DOHH2 (cell line): ENCODE data around the gene KCNN2.

Experiments
- H3F3A ChIP-seq: fragments of 200-600 bp; sonication (generic), shearing (Covaris generic); 2 replicates; pipeline ENCODE4 v1.6.0; 2016; ENCODE audit warnings: antibody characterized with exemption, mild to moderate bottlenecking; ENCODE audit not compliant: control insufficient read depth, insufficient read depth
- H3K27ac ChIP-seq: fragments of 200-600 bp; sonication (generic); 2 replicates; pipeline ENCODE4 v1.5.1; 2014; ENCODE audit warnings: low read depth, mild to moderate bottlenecking, low read length, moderate library complexity
- H3K27me3 ChIP-seq: fragments of 200-600 bp; sonication (generic); 2 replicates; pipeline ENCODE4 v1.6.1; 2014; ENCODE audit warnings: mild to moderate bottlenecking, low read length, mixed read lengths; ENCODE audit not compliant: control insufficient read depth
- H3K36me3 ChIP-seq: fragments of 200-600 bp; sonication (generic); 2 replicates; pipeline ENCODE4 v1.6.1; 2014; ENCODE audit warnings: mild to moderate bottlenecking, low read length, moderate library complexity, mixed read lengths; ENCODE audit not compliant: control insufficient read depth
- H3K4me1 ChIP-seq: fragments of 200-600 bp; sonication (generic); 2 replicates; pipeline ENCODE4 v1.6.1; 2014; ENCODE audit warnings: mild to moderate bottlenecking, low read length, mixed read lengths; ENCODE audit not compliant: control insufficient read depth
- H3K4me2 ChIP-seq: fragments of 200-600 bp; sonication (generic); 2 replicates; pipeline ENCODE4 v1.6.0; 2014; ENCODE audit warnings: mild to moderate bottlenecking, low read length, moderate library complexity
- H3K4me3 ChIP-seq: fragments of 200-600 bp; sonication (generic); 2 replicates; pipeline ENCODE4 v1.5.1; 2014; ENCODE audit warnings: mild to moderate bottlenecking, low read length, mixed read lengths
- H3K79me2 ChIP-seq: fragments of 200-600 bp; sonication (generic); 2 replicates; pipeline ENCODE4 v1.6.1; 2014; ENCODE audit warnings: mild to moderate bottlenecking, low read length, mixed read lengths; ENCODE audit not compliant: control insufficient read depth
- H3K9me2 ChIP-seq: fragments of 200-600 bp; sonication (generic); replicated peaks from 2 replicates; pipeline ENCODE4 v1.6.1; 2014; ENCODE audit warnings: mild to moderate bottlenecking, low read length, mixed read lengths; ENCODE audit not compliant: control insufficient read depth
- H3K9me3 ChIP-seq: fragments of 200-600 bp; sonication (generic); 2 replicates; pipeline ENCODE4 v1.6.1; 2014; ENCODE audit warnings: antibody characterized with exemption, low read length, mixed read lengths; ENCODE audit not compliant: control insufficient read depth, insufficient read depth
- H4K20me1 ChIP-seq: fragments of 200-600 bp; sonication (generic); 2 replicates; pipeline ENCODE4 v1.6.0; 2014; ENCODE audit warnings: low read depth, mild to moderate bottlenecking, antibody characterized with exemption, low read length, moderate library complexity; ENCODE audit not compliant: control insufficient read depth, insufficient read depth
- CTCF ChIP-seq: fragments of 200-600 bp; sonication (generic); IDR thresholded peaks from one replicate; pipeline ENCODE4 v1.5.1; 2014; ENCODE audit warnings: antibody characterized with exemption, mild to moderate bottlenecking, low read depth, low read length; ENCODE audit not compliant: poor library complexity, severe bottlenecking
- EZH2phosphoT487 ChIP-seq: fragments of 200-600 bp; sonication (generic); IDR thresholded peaks from 2 replicates; pipeline ENCODE4 v1.6.1; 2017; ENCODE audit warnings: borderline replicate concordance, mild to moderate bottlenecking, antibody characterized with exemption, low read length, moderate library complexity, mixed read lengths

KCNN2 gene

GRCh38 chr5:114380721-114381120 is 18.9 kb downstream of the KCNN2 start:
- H3K4me1 ChIP-seq: no peaks in the 10 kb centered on the region
- no peak overlapping the region for H3K4me2 ChIP-seq
- H3F3A ChIP-seq: no peaks in the 10 kb centered on the region
- H3K36me3 ChIP-seq: no peaks in the 10 kb centered on the region
- H3K27me3 ChIP-seq: no peaks in the 10 kb centered on the region
- H3K4me3 ChIP-seq: no peak overlapping the region
- TF ChIP-seq EZH2phosphoT487 (no peak), CTCF (no peak)
- no peaks in the 10 kb centered on the region for H3K79me2 ChIP-seq
- H3K9me3 ChIP-seq: no peaks in the 10 kb centered on the region
- no peaks in the 10 kb centered on the region for H3K9me2 ChIP-seq
- no peak overlapping the region for H3K27ac ChIP-seq
- H4K20me1 ChIP-seq: no peaks in the 10 kb centered on the region

GRCh38 chr5:114387433-114387832 is 25.6 kb downstream of the KCNN2 start:
- Histone ChIP-seq H3K27ac (no peak overlapping the region), H4K20me1 (no peaks in the 10 kb centered on the region), H3K4me3 (no peak overlapping the region), H3K79me2 (no peaks in the 10 kb centered on the region), H3K9me2 (no peaks in the 10 kb centered on the region), H3F3A (no peaks in the 10 kb centered on the region), H3K27me3 (no peaks in the 10 kb centered on the region), H3K4me1 (no peaks in the 10 kb centered on the region), H3K36me3 (no peaks in the 10 kb centered on the region), H3K4me2 (no peak overlapping the region), H3K9me3 (no peaks in the 10 kb centered on the region)
- TF ChIP-seq EZH2phosphoT487 (no peak), CTCF (no peak)

- no peak overlapping the region for H3K4me2 ChIP-seq
- H3K9me3 ChIP-seq: no peaks in the 10 kb centered on the region
- H3K27me3 ChIP-seq: no peaks in the 10 kb centered on the region
- H3K9me2 ChIP-seq: no peaks in the 10 kb centered on the region
- no peak overlapping the region for H3K27ac ChIP-seq
- no peaks in the 10 kb centered on the region for H4K20me1 ChIP-seq
- no peaks in the 10 kb centered on the region for H3K36me3 ChIP-seq
- TF ChIP-seq CTCF (no peak), EZH2phosphoT487 (no peak)
- H3K79me2 ChIP-seq: no peaks in the 10 kb centered on the region
- no peaks in the 10 kb centered on the region for H3F3A ChIP-seq
- no peak overlapping the region for H3K4me3 ChIP-seq
- no peaks in the 10 kb centered on the region for H3K4me1 ChIP-seq
Observed at GRCh38 chr5:114390431-114390830, 28.6 kb downstream of the KCNN2 start.

- Histone ChIP-seq H3F3A (no peaks in the 10 kb centered on the region), H3K36me3 (no peaks in the 10 kb centered on the region), H3K4me3 (no peak overlapping the region), H3K9me3 (no peaks in the 10 kb centered on the region), H3K27me3 (no peaks in the 10 kb centered on the region), H4K20me1 (no peaks in the 10 kb centered on the region), H3K9me2 (no peaks in the 10 kb centered on the region), H3K79me2 (no peaks in the 10 kb centered on the region), H3K27ac (no peak overlapping the region), H3K4me2 (no peak overlapping the region), H3K4me1 (no peaks in the 10 kb centered on the region)
- no peak for TF ChIP-seq CTCF
- TF ChIP-seq EZH2phosphoT487: no peak
Observed at GRCh38 chr5:114391321-114391720, 29.5 kb downstream of the KCNN2 start.
